AG04449 (cell line): Measurements from ENCODE around the gene SOX14.

Experiments
- CTCF ChIA-PET: fragments of 350-600 bp; formaldehyde crosslinking; extraction: SDS; loops from one replicate; lab custom pipeline; 2021; ENCODE audit warnings: antibody characterized with exemption; lab: Yijun Ruan, JAX
- POLR2A ChIA-PET: fragments of 400-600, 350-600 bp; formaldehyde crosslinking; extraction: SDS; loops from one replicate; lab custom pipeline; 2020; ENCODE audit warnings: antibody characterized with exemption, inconsistent platforms; lab: Yijun Ruan, JAX
- DNase-seq: peaks from one replicate; pipeline ENCODE4 v3.0.0-alpha.2; 2010; ENCODE audit warnings: low read depth, low spot score
- H3K4me3 ChIP-seq: 2 replicates; pipeline ENCODE4 v1.5.1; 2011; ENCODE audit warnings: low read depth, mild to moderate bottlenecking, control low read depth, low read length
- CTCF ChIP-seq: IDR thresholded peaks from one replicate; pipeline ENCODE4 v1.5.1; 2011; ENCODE audit warnings: mild to moderate bottlenecking, moderate library complexity, low read length, control low read depth, inconsistent platforms; ENCODE audit not compliant: insufficient read depth; ENCODE audit errors: missing control alignments

The SOX14 gene

GRCh38 chr3:137762674-137763593 is 1.2 kb upstream of the SOX14 start:
- ChIA-PET POLR2A (no interaction called here), CTCF (no interaction called here)
- TF ChIP-seq CTCF = no peak
- DNase-seq = no peak
- H3K4me3 ChIP-seq = no peak overlapping the region

- DNase-seq = no peak
- CTCF ChIA-PET = no interaction called here
- no peak overlapping the region for H3K4me3 ChIP-seq
- POLR2A ChIA-PET = no interaction called here
- no peak for TF ChIP-seq CTCF
Measured at GRCh38 chr3:137763594-137763938, 549 bp upstream of the SOX14 start.

- CTCF ChIA-PET = no interaction called here
- TF ChIP-seq CTCF = no peak
Measured at GRCh38 chr3:137764563-137765309, 621 bp downstream of the SOX14 start.

GRCh38 chr3:137765310-137766033 is 1.4 kb downstream of the SOX14 start:
- TF ChIP-seq CTCF = no peak
- DNase-seq = no peak
- CTCF ChIA-PET = no interaction called here
- POLR2A ChIA-PET = no interaction called here
- H3K4me3 ChIP-seq = no peak overlapping the region

More at GRCh38 chr3:137764563-137765309, 621 bp downstream of the SOX14 start:
- DNase-seq = no peak
- H3K4me3 ChIP-seq = no peak overlapping the region
- POLR2A ChIA-PET = no interaction called here

GRCh38 chr3:137766041-137766875 is 2.1 kb downstream of the SOX14 start:
- POLR2A ChIA-PET = no interaction called here
- TF ChIP-seq CTCF = no peak
- no peak overlapping the region for H3K4me3 ChIP-seq
- DNase-seq = no peak
- CTCF ChIA-PET = no interaction called here
